ENCODE measurements around the gene LPP.

DNA sequence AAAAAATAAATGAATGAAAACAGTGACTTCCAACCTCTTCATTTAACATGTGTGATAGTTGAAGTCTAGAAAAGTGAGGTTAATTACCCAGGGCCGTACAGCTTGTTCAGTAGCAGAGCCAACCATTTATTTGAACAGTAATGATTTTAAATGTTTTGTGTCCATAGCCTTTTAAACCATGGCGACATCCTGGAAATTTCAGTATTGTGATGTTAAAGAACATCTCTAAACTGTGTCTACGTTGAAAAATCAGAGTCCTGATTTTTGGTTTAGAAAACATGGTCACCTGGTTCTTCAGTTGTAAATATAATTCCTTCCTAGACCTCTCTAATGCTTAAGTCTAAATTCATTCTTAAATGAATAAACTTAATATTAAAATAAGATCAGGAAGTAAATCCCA lies 14.2 kb downstream of the LPP start:
- TF ChIP-seq CTCF (IDR thresholded peaks at IDR 0.05) (no peak), MYC (IDR thresholded peaks at IDR 0.05; ENCODE audit: borderline replicate concordance, low read length) (no peak), RCOR1 (IDR thresholded peaks at IDR 0.05; ENCODE audit: low read depth, low read length) (no peak), POLR2AphosphoS2 (conservative IDR thresholded peaks at IDR 0.05; ENCODE audit: low read length) (no peak)
- TF ChIP-seq, protein P1, sequence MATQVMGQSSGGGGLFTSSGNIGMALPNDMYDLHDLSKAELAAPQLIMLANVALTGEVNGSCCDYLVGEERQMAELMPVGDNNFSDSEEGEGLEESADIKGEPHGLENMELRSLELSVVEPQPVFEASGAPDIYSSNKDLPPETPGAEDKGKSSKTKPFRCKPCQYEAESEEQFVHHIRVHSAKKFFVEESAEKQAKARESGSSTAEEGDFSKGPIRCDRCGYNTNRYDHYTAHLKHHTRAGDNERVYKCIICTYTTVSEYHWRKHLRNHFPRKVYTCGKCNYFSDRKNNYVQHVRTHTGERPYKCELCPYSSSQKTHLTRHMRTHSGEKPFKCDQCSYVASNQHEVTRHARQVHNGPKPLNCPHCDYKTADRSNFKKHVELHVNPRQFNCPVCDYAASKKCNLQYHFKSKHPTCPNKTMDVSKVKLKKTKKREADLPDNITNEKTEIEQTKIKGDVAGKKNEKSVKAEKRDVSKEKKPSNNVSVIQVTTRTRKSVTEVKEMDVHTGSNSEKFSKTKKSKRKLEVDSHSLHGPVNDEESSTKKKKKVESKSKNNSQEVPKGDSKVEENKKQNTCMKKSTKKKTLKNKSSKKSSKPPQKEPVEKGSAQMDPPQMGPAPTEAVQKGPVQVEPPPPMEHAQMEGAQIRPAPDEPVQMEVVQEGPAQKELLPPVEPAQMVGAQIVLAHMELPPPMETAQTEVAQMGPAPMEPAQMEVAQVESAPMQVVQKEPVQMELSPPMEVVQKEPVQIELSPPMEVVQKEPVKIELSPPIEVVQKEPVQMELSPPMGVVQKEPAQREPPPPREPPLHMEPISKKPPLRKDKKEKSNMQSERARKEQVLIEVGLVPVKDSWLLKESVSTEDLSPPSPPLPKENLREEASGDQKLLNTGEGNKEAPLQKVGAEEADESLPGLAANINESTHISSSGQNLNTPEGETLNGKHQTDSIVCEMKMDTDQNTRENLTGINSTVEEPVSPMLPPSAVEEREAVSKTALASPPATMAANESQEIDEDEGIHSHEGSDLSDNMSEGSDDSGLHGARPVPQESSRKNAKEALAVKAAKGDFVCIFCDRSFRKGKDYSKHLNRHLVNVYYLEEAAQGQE (IDR thresholded peaks at IDR 0.05) = no peak
